GM21390 (cell line): ENCODE data around the gene GRID2.
"Not testable (repeated sequence)": the region's sequence is repeated elsewhere in the genome, so short reads cannot be mapped to it uniquely, and the experiment has no call there.

Source experiments
- ATAC-seq: cut with Tn5 transposase; IDR thresholded peaks from one replicate; pipeline ENCODE4 v1.9.1; 2021; ENCODE audit not compliant: unreplicated experiment

The GRID2 gene

DNA sequence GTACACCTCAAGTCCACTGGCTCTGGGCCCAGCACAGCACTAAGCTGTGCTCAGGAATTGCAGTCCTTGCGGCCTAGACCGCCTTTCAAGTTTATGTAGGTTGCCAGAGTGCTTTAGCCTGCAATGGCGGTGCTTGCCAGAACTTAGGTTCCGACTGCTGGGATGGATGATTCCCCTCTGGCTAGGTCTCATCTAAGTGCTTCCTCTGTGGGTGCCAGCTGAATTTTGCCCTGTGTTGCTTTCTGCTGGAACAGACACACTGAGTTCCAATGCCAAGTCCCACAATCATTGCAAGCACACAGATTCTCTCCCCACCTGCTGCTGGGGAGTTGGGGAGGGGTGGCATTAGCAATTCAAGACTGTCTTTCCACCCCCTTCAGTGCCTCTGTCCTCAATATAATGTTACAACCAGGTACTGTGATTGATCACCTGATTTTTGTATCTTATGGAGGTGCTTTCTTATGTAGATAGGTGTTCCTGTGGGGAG is 129.5 kb downstream of the GRID2 start:
- ATAC-seq: no peak

DNA sequence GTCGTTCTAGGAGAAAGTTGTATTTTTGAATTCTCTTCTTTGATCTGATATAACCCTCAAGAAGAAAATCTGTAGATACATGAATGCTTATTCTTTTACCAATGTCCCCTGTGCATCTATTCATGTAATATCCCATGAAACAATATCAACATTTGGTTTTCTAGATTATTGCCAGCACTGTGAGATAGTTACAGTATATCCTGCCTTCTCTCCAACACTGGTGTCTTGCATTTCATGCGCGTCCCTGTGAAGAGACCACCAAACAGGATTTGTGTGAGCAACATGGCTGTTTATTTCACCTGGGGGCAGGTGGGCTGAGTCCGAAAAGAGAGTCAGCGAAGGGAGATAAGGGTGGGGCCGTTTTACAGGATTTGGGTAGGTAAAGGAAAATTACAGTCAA is 135.0 kb downstream of the GRID2 start:
- not testable (repeated sequence) for ATAC-seq

DNA sequence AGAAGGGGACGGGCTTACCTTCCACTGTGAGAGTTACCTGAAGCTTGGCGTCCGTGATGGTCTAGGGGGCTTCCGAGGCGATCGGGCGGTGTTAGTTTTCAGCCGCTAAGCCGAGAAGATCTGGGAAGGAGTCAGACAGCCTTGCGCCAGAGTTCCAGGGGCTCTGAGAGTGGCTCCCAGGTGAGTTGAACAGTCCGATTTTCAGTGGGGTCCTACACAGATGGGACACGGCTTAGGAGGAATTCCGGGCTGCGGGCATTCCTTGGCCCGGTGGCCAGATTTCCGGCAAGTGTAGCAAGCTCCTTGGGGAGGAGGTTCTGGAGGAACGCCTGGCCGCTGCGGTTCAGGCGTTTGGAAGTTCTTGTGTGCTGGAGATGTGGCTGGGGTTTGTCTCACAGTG is 138.4 kb downstream of the GRID2 start:
- not testable (repeated sequence) for ATAC-seq

DNA sequence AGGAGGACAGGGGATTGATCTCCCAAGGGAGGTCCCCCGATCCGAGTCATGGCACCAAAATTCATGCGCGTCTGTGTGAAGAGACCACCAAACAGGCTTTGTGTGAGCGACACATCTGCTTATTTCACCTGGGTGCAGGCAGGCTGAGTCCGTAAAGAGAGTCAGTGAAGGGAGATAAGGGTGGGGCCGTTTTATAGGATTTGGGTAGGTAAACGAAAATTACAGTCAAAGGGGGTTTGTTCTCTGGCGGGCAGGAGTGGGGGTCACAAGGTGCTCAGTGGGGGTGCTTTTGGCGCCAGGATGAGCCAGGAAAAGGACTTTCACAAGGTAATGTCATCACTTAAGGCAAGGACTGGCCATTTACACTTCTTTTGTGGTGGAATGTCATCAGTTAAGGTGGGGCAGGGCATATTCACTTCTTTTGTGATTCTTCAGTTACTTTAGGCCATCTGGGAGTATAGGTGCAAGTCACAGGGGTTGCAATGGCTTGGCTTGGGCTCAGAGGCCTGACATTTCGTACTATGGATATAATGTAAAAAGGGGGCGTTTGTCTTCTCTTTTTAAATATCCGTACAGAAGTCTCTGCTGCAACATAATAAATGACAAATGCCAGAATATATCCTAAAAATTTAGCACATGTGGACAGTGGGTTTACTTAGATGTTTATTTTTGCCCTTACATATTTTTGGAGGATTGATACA is 140.5 kb downstream of the GRID2 start:
- ATAC-seq: not testable (repeated sequence)

DNA sequence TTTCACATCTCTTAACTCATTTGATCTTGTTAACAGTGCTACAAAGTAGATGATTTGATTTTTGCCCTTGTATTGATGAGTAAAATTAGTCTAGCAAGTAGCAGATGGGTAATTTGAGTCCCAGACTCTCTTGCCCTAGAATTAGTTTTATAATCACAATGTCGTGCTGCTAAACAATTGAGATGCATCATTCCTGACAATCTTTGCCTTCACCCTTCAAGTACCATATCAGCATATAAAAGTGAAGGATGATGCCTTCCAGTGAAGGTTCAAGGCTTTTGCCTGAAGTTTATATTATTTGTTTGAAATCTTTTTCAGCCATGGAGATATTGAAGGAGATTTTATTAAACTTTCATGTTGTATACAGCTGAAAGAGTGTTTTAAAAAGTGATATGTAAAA is 141.4 kb downstream of the GRID2 start:
- no peak for ATAC-seq

DNA sequence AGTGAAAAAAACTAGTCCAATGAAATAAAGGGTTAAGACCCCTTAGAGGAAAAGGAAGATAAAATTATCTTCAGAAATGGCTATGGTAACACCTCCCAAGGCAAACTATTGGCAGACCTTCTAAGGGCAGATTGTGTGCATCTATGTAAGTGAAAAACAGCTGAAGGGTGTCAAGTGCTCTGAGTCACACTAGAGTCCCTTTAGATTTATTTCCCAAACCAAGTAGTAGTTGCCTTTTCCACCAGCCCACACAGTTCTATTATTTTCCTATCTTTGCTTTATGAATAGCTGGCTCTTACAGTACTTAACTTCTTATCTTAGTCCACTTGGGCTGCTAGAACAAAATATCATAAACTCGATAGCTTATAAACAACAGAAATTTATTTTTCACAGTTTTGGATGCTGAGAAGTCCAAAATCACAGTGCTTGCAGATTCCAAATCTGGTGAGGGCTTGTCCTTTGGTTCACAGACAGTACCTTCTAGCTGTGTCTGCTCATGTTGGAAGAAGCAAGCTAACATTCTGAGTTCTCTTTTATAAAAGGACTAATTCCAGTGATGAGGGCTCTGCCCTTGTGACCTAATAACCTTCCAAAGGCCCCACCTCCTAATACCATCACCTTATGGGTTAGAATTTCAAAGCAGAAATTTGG is 143.6 kb downstream of the GRID2 start:
- ATAC-seq: no peak

DNA sequence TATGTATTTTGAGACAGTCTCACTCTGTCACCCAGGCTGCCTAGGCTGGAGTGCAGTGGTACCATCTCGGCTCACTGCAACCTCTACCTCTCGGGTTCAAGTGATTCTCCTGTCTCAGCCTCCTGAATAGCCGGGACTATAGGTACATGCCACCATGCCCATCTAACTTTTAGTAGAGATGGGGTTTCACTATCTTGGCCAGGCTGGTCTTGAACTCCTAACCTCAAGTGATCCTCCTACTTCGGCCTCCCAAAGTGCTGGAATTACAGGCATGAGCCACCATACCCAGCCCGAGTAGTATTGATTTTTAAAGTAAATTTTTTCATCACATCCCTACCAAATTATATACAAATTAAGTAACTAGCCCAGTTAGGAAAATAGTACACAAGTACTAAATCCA is 144.4 kb downstream of the GRID2 start:
- ATAC-seq: not testable (repeated sequence)

DNA sequence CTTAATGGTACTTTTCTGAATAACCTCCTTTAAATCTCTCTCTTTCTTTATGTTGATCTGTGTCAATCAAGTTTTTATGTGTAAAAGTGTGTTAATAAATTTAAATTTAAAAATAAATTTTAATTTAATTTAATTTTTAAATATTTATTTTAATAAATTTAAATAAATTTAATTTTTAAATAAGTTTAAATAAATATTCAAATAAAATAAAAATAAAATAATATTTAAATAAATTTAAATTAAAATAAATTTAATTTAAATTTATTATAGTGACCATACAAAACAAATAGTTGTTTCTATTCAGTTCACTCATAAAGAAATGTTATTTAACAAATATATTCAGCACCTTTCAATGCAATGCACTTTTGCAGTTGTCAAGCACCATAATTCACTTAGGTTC is 146.9 kb downstream of the GRID2 start:
- ATAC-seq: no peak

DNA sequence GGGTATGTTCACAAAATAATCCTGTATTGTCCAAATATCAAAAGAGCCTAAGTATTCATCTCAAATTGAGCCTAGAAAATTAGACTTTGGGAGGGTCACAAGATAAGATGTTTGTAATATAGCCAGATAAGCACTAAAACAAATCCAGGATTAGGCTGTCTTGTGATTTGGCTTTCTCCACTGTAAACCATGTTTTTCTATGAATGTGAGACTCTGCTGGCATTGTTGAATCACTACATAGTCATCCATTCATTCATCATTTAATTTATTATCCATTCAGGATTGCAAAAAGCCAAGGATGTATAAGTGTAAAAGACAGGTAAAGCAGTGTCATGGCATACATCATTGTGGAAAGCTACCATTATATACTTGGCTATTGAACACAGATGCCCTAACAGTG is 148.0 kb downstream of the GRID2 start:
- ATAC-seq: no peak

DNA sequence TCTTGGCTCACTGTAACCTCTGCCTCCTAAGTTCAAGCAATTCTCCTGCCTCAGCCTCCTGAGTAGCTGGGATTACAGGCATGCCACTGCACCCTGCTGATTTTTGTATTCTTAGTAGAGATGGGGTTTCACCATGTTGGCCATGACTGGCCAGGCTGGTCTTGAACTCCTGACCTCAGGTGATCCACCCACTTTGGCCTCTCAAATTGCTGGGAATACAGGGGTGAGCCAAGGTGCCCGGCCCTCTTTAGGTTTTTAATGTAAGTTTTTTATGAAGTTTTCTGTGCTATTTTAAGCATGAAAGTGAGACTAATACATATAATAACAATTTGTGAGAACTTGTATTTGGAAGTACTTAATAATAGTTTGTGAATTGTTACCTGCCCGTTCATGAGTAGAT is 148.6 kb downstream of the GRID2 start:
- not testable (repeated sequence) for ATAC-seq

DNA sequence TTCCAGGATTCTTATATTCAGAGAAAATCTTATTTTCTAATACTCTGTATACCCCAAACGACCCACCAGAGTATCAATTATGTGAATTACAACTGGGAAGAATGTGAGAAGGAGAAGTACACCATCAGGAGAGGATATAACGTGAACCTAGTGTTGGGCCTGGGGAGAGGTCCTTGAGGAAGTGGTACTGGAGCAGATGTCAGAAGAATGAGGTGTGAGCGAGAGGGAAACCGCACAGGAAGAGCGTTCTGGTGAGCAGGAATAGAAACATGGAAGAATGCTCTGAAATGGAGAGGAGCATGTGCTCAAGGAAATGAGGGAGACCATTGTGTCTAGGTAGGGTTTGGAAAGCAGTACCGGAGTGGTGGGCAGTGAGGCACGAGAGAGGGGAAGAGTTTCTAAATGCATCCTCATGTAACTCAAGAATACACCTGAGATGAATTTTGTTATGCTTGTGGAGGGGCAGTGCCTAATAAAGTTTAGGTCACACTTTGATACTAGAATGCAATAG is 151.6 kb downstream of the GRID2 start:
- ATAC-seq: no peak

DNA sequence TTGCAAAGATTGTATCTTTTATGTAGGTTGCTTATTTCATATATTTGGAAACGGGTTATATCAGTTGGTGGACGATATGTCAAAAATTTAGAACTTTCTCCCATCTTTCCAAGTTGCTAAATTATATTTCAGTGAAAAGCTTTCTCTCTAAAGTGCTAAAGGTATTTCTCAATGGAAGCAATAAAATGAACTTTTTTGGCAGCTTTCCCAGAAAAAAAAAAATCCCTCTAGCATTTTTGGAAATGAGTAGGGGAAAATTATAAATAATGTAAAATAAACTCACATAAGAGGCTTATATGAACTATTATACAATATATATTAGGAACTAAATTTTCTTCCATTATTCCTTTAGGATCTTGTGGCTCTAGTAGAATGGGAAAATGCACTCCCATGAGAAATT is 152.2 kb downstream of the GRID2 start:
- ATAC-seq: no peak

DNA sequence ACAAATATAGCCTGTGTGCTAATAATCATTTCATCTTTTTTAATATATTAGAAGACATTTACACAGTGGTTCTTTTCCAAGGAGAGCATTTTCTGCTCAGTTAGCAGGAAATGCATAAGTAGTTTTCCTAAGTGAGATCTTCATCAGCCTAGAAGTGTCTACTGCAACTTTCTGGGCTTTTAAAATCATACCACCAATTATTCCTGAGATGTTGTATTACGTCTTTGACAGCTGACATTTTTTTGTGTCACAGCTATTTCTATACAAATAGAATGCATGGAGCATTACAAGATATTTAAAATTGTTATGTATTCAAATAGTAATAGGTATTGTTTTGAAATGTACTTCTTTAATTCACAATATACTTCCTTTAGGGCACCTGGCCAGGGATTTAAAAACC is 158.0 kb downstream of the GRID2 start:
- ATAC-seq: no peak

DNA sequence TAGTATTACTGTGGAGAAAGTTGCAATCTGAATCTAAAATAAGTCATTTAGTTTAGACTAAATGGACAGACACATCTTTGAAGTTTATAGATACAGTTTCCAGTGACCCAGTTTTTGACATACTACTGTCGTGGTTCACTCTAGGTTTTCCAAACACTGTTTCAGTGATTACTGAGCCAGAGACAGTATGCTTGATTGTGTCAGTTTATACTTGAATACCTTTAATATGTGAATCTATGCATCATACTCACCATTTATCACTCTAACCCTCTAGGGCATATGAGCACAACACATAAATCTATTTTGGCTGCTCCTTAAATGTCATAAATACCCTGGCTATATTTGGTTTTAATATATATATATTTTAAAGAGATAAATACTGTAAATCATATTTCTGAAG is 173.5 kb downstream of the GRID2 start:
- ATAC-seq: no peak

DNA sequence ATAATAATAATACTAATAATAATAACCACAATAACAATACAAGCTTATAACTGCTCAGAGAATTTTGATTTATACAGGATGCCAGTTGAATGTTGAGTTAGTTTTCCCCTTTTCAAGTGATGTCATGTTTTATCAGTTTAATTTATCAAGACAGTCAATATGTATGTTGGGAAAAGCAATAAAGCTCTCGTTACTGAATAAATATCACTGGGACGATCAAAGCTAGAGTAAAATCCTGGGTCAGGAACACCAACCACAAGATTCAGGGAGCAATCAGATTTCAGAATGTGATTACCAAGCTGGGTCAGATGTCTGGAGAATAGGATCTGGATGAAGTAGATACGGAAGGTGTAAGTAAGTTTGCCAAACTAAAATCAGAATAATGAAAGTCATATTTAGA is 179.6 kb downstream of the GRID2 start:
- ATAC-seq: no peak

DNA sequence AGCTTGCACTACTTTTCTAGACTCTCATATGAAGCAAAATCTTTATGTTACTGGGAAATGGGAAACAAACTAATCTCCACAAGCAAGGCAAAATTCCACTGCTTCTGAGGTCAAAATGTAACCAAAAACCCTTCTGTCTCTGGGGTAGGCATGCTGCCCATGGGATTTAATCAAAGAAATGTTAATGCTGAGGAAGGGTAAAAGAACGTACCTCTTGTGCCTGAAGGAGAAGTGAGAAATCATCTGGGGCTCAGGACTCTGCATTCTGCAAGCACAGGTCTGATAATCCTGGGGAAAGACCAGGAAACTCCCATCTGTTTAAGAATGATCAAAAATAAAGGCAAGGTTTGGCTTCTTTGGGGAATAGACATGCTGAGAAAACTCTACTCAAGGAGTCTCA is 184.7 kb downstream of the GRID2 start:
- no peak for ATAC-seq

DNA sequence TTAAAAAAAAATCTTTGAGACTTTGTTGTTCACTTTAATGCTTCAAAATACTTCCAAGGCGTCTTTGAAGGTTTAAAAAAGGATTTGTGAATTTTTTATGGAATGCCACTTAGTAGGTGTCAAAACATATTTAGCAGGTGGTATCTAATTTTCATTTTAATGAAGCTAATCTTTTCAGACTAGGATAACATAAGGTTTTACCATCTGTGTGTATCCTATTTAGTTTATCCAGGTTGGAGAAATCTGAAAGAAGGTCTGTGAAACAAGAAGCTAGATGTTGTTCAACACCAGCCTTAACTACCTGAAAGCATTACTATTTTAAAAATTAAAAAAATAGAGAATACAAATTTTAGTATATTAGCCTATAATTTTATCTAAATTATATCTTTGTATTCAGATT is 193.4 kb downstream of the GRID2 start:
- no peak for ATAC-seq

DNA sequence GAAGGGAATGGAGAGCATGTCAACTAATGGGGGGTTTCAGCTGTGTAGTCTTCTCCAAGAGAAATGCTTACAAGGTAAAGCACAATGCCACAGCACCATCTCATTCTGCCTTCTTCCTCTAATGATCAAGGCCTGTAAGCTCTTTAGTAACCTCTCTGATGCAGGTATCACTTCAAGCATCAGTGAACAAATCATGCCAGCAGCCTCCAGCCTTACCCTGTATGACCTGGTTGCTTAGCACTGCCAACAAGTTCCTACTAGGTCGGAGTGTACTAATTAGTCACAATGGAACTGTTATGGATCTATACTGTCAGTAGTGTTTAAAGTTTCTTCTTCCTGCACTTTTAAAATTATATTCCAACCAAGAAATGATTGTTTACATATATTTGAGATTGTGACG is 197.7 kb downstream of the GRID2 start:
- ATAC-seq: no peak

DNA sequence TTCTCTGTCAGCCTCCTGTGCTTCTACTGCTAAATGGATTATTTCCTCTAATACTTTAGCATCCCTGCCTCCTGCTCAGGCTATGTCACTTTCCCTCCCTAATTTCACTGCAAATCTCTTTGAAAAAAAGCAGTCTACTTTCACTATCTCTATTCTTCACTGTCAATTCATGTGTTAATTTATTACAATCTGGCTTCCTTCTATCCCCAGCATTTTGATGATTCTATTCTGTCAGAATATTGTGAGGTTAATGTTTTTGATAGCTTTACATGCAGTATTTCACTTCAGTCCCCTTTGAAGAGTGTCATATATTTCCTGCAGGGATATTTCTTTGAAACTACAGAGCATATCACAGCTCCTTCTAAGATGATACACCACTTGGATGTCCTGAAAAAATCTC is 203.2 kb downstream of the GRID2 start:
- ATAC-seq: no peak

DNA sequence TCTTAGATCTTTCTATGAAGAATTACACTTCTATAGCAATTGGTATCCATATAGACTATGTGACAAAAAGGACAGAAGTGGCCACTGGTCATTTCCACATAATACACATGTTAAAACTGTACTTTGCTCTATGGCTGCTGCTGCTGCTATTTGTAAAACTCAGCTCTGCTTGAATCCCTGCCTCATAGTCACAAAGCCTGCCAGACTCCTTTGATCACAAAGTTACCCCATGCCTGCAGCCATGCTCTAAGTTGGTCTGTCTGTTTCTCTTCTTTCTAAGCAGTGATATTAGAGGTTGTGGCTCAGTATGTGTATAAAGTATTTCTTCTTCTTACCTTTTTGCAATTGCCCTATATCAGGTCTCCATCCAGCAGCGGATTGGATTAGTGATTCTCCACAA is 210.9 kb downstream of the GRID2 start:
- ATAC-seq: no peak

DNA sequence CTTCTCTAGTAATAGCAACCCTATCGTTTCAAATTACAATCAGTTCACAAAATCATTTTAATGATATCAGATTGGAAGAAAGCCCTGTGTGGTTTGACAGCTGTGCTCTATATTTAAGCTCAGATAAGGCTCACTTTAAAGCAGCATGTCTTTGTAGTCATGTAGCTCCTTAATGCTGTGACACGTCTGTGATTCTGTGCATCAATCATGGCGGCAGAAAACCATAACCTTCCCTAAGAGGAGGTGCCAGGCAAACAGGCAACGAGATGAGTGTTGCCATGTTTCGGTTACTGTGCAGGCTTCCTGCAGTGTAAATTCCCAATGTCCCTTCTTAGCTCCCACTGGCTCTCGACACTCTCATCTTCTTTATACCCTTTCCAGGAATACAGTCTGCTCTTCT is 212.7 kb downstream of the GRID2 start:
- ATAC-seq: no peak

DNA sequence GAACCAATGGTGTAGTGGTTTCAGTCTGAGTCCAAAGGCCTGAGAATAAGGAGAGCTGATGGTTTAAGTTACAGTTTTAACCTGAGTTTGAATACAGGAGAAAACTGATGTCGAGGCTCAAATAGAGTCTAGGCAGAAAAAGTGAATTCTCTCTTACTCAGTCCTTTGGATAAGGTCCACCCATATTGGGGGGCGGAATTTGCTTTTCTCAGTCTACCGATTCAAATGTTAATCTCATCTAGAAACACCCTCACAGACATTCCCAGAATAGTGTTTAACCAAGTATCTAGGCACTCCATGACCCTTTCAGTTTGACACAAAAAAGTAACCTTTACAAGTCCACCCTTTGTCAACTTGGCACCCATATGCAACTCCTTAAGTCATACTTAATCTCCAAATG is 216.0 kb downstream of the GRID2 start:
- no peak for ATAC-seq

DNA sequence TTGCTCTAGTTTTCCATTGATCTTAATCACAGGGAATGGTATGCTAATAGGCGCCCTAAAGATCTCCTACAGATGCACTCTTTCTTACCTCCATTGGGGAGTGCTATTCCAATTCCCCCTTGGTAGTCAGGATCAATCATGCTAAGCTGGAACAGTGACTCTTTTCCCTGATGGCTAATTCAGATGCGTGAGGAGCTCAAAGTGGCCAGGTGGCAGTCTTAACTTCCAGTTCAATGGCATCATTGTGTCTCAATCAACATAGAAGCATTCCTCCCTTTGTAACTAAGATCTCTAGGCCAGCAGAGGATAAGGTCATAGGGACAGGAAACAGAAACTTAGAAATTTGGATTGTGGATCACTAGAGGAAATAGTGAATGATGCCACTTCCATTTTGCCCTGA is 216.8 kb downstream of the GRID2 start:
- ATAC-seq: no peak
